IMR-90 (cell line): Measurements from ENCODE around the gene SALL2. TPM values are rescaled to one million over a fixed set of nuclear protein-coding genes. Genes with fewer than 3 reads are reported as not detected.
A peak's percentile ranks its signal among the peaks of the same experiment; 100 is the strongest.

ENCODE experiments used
- ATAC-seq: fragments of 200-7000 bp; cut with Tn5 transposase; 2 replicates; pipeline ENCODE4 v1.9.1; 2020; ENCODE audit warnings: low read depth, mild to moderate bottlenecking, moderate library complexity
- BruUV-seq: library from RNA; stranded (reverse); fragments of 400-500 nt; replicated peaks from 2 replicates; lab custom pipeline; 2021; lab: Mats Ljungman, UMichigan
- CTCF ChIA-PET: fragments of 300-600 bp; formaldehyde crosslinking; extraction: SDS; loops from one replicate; lab custom pipeline; 2021; ENCODE audit warnings: antibody characterized with exemption; lab: Yijun Ruan, JAX
- POLR2A ChIA-PET: fragments of 300-600 bp; sonication (Branson Sonifier 250); formaldehyde crosslinking; loops from one replicate; lab custom pipeline; 2022; ENCODE audit warnings: antibody characterized with exemption; ENCODE audit not compliant: unreplicated experiment; lab: Charles Lee
- DNase-seq: peaks from one replicate; pipeline ENCODE4 v3.0.0; 2013
- H2AFZ ChIP-seq: replicated peaks from 2 replicates; pipeline ENCODE3; 2013; ENCODE audit warnings: low read length, mild to moderate bottlenecking; ENCODE audit not compliant: poor library complexity
- H2AK5ac ChIP-seq: 2 replicates; pipeline ENCODE4 v1.6.1; 2013; ENCODE audit warnings: low read depth, low read length, inconsistent platforms
- H2AK9ac ChIP-seq: replicated peaks from 2 replicates; pipeline ENCODE3; 2013; ENCODE audit warnings: mild to moderate bottlenecking, low read depth, low read length, moderate library complexity; ENCODE audit not compliant: poor library complexity
- H2BK120ac ChIP-seq: 2 replicates; pipeline ENCODE4 v1.6.1; 2013; ENCODE audit warnings: low read depth, low read length, inconsistent platforms
- H2BK15ac ChIP-seq: 3 replicates; pipeline ENCODE4 v1.6.1; 2013; ENCODE audit warnings: low read depth, low read length, inconsistent platforms
- H2BK20ac ChIP-seq: 2 replicates; pipeline ENCODE4 v1.6.1; 2013; ENCODE audit warnings: low read depth, mild to moderate bottlenecking, inconsistent platforms, low read length, moderate library complexity
- H2BK5ac ChIP-seq: 2 replicates; pipeline ENCODE4 v1.6.1; 2013; ENCODE audit warnings: mild to moderate bottlenecking, low read depth, low read length, inconsistent platforms; ENCODE audit not compliant: poor library complexity, severe bottlenecking
- H3K14ac ChIP-seq: replicated peaks from 2 replicates; pipeline ENCODE4 v1.6.1; 2013; ENCODE audit warnings: low read depth, low read length, inconsistent platforms
- H3K18ac ChIP-seq: 2 replicates; pipeline ENCODE4 v1.6.1; 2013; ENCODE audit warnings: low read depth, low read length, control low read depth
- H3K23ac ChIP-seq: 2 replicates; pipeline ENCODE4 v1.6.1; 2013; ENCODE audit warnings: low read depth, low read length, inconsistent platforms
- H3K27ac ChIP-seq: 2 replicates; pipeline ENCODE4 v1.5.1; 2013; ENCODE audit warnings: mild to moderate bottlenecking, control low read depth, low read length; ENCODE audit not compliant: insufficient read depth
- H3K27me3 ChIP-seq: 2 replicates; pipeline ENCODE4 v1.6.1; 2013; ENCODE audit warnings: low read length; ENCODE audit not compliant: control insufficient read depth, insufficient read depth
- H3K36me3 ChIP-seq: 2 replicates; pipeline ENCODE4 v1.6.1; 2013; ENCODE audit warnings: low read length, mixed read lengths; ENCODE audit not compliant: control insufficient read depth, insufficient read depth
- H3K4ac ChIP-seq: 2 replicates; pipeline ENCODE4 v1.6.1; 2013; ENCODE audit warnings: low read depth, low read length, inconsistent platforms
- H3K4me1 ChIP-seq: 2 replicates; pipeline ENCODE4 v1.6.1; 2013; ENCODE audit warnings: low read length, mixed read lengths; ENCODE audit not compliant: control insufficient read depth, insufficient read depth
- H3K4me2 ChIP-seq: 2 replicates; pipeline ENCODE4 v1.6.1; 2013; ENCODE audit warnings: low read depth, mild to moderate bottlenecking, control low read depth, low read length, moderate library complexity
- H3K4me3 ChIP-seq: 2 replicates; pipeline ENCODE4 v1.5.1; 2013; ENCODE audit warnings: low read depth, mild to moderate bottlenecking, control low read depth, low read length, moderate library complexity; ENCODE audit not compliant: insufficient read depth
- H3K56ac ChIP-seq: 2 replicates; pipeline ENCODE4 v1.6.1; 2013; ENCODE audit warnings: low read length, inconsistent platforms; ENCODE audit not compliant: insufficient read depth; ENCODE audit errors: extremely low read depth
- H3K79me1 ChIP-seq, 2 experiments: 2 replicates each; pipeline ENCODE4 v1.6.1; 2013; ENCODE audit warnings: low read length in 2 of 2, inconsistent platforms in 1 of 2, low read depth in 1 of 2
- H3K9ac ChIP-seq: 2 replicates; pipeline ENCODE4 v1.6.1; 2013; ENCODE audit warnings: low read depth, low read length, control low read depth
- H3K9me1 ChIP-seq: 2 replicates; pipeline ENCODE4 v1.6.1; 2013; ENCODE audit warnings: low read length, inconsistent platforms; ENCODE audit not compliant: insufficient read depth
- H3K9me3 ChIP-seq: 2 replicates; pipeline ENCODE4 v1.6.1; 2013; ENCODE audit warnings: low read length; ENCODE audit not compliant: control insufficient read depth, insufficient read depth
- H4K20me1 ChIP-seq: 2 replicates; pipeline ENCODE4 v1.6.1; 2013; ENCODE audit warnings: low read length, inconsistent platforms; ENCODE audit not compliant: insufficient read depth
- H4K5ac ChIP-seq: 2 replicates; pipeline ENCODE4 v1.6.1; 2013; ENCODE audit warnings: mild to moderate bottlenecking, low read depth, low read length, control low read depth
- H4K8ac ChIP-seq, 2 experiments: 2 replicates each; pipeline ENCODE4 v1.6.1; 2013; ENCODE audit warnings: low read depth in 2 of 2, low read length in 2 of 2, control low read depth in 1 of 2, inconsistent platforms in 1 of 2
- H4K91ac ChIP-seq: 2 replicates; pipeline ENCODE4 v1.6.1; 2013; ENCODE audit warnings: low read depth, low read length, inconsistent platforms; ENCODE audit not compliant: insufficient read depth
- BHLHE40 ChIP-seq: fragments of 150-350 bp; IDR thresholded peaks from 2 replicates; pipeline ENCODE4 v1.6.1; 2016; ENCODE audit warnings: mild to moderate bottlenecking, low read depth, low read length
- CTCF ChIP-seq: conservative IDR thresholded peaks from 2 replicates; pipeline ENCODE4 v1.5.1; 2012; ENCODE audit warnings: mild to moderate bottlenecking, low read depth, low read length, improper control_type of control experiment
- ELK1 ChIP-seq: fragments of 150-350 bp; IDR thresholded peaks from 2 replicates; pipeline ENCODE4 v1.6.1; 2016; ENCODE audit warnings: low read depth, mild to moderate bottlenecking, low read length, moderate library complexity, borderline replicate concordance
- MAFK ChIP-seq: IDR thresholded peaks from 2 replicates; pipeline ENCODE4 v1.6.1; 2012; ENCODE audit warnings: low read depth, low read length, improper control_type of control experiment
- MAZ ChIP-seq: IDR thresholded peaks from 2 replicates; pipeline ENCODE4 v1.6.1; 2012; ENCODE audit warnings: low read depth, mild to moderate bottlenecking, low read length, improper control_type of control experiment, moderate library complexity, borderline replicate concordance
- MXI1 ChIP-seq: IDR thresholded peaks from 2 replicates; pipeline ENCODE4 v1.6.1; 2012; ENCODE audit warnings: low read depth, mild to moderate bottlenecking, low read length, moderate library complexity, borderline replicate concordance
- POLR2A ChIP-seq: IDR thresholded peaks from 2 replicates; pipeline ENCODE4 v1.6.1; 2012; ENCODE audit warnings: mild to moderate bottlenecking, low read depth, low read length
- RAD21 ChIP-seq: IDR thresholded peaks from 2 replicates; pipeline ENCODE4 v1.6.1; 2012; ENCODE audit warnings: low read length, improper control_type of control experiment
- RCOR1 ChIP-seq: IDR thresholded peaks from 2 replicates; pipeline ENCODE4 v1.6.1; 2012; ENCODE audit warnings: mild to moderate bottlenecking, low read length, improper control_type of control experiment; ENCODE audit not compliant: insufficient replicate concordance
- RFX5 ChIP-seq: IDR thresholded peaks from 2 replicates; pipeline ENCODE4 v1.8.0; 2012; ENCODE audit warnings: low read depth, mild to moderate bottlenecking, low read length, moderate library complexity
- SMC3 ChIP-seq: fragments of 150-350 bp; IDR thresholded peaks from 2 replicates; pipeline ENCODE4 v1.6.1; 2016; ENCODE audit warnings: low read depth, mild to moderate bottlenecking, antibody characterized with exemption, low read length, moderate library complexity
- USF2 ChIP-seq: fragments of 150-350 bp; IDR thresholded peaks from 2 replicates; pipeline ENCODE4 v1.6.1; 2017; ENCODE audit warnings: mild to moderate bottlenecking, antibody characterized with exemption, low read length, low read depth
- WGBS, 2 experiments: methylation state at CpG; one replicate each; pipeline versions ENCODE4 v1.1.5 to v1.1.7; 2013; ENCODE audit warnings: missing lambda C conversion rate in 2 of 2; ENCODE audit not compliant: insufficient read length in 1 of 2; ENCODE audit errors: extremely low coverage in 2 of 2; 5-methylcytosine and 5-hydroxymethylcytosine counted together
- dilution Hi-C: fragments of 300-500 bp; cut with HindIII; formaldehyde crosslinking; loops from one replicate; pipeline ENCODE4 v1.14.3; 2018; ENCODE audit warnings: low sequenced_read_pairs; ENCODE audit not compliant: unreplicated experiment
- in situ Hi-C: fragments of 300-500 bp; cut with MboI; formaldehyde crosslinking; loops from 3 replicates; pipeline ENCODE4 v1.14.3; 2019; ENCODE audit warnings: low sequenced_read_pairs, inconsistent platforms, mixed read lengths
- intact Hi-C: fragments of 100-400 bp; cut with micrococcal nuclease; formaldehyde crosslinking; loops from 2 replicates; pipeline ENCODE4 v1.10.0; 2022
- polyA plus RNA-seq, 3 experiments: library from polyadenylated mRNA; depleted of rRNA; stranded (reverse); fragments of >200 nt; gene quantifications; 2 replicates each; pipeline ENCODE4 v1.2.3, GENCODE V29; 2012; ENCODE audit warnings: low replicate concordance in 1 of 3
- total RNA-seq: library from RNA; depleted of rRNA; stranded (reverse); fragments of >200 nt; gene quantifications from 2 replicates; pipeline ENCODE4 v1.2.3, GENCODE V29; 2012

SALL2 gene
- total and polyA plus RNA-seq, 2 of the 4 experiments (the other 2 are of a cell fraction), result 2.9 to 10.1 TPM

GRCh38 chr14:21476925-21477681, 49.0 kb downstream of the SALL2 start, which contains the start of the genes RAB2B and TOX4:
Gene RAB2B (minus strand): TSS chr14:21476959. CDS start chr14:21476872, 87 bp downstream.
Gene TOX4 (plus strand): TSS chr14:21477195. CDS start chr14:21477279, 84 bp downstream.
- peaks cover 5% of the 10 kb centered on the region for H3K36me3 ChIP-seq
- peak within 1 kb of the TSS; percentile 90 for H3K27ac ChIP-seq
- ATAC-seq, result peak; percentile 100
- H2BK5ac ChIP-seq, result peak within 1 kb of the TSS; percentile 82
- no peaks in the 10 kb centered on the region for H3K9me1 ChIP-seq
- peak within 1 kb of the TSS; percentile 90 for H2AK9ac ChIP-seq
- H4K91ac ChIP-seq, result peak within 1 kb of the TSS; percentile 89
- 0% methylated on average over 5 of the region's 49 CpGs; no CpG with 5 or more reads in 1 of the 2 experiments for WGBS, 2 experiments
- ChIA-PET POLR2A (interaction anchor here (0.6 kb wide), 1 partner anchor 24 kb away, joined by 3 read pairs; no protein-coding TSS in a partner anchor), CTCF (interaction anchor here (1.5 to 2.7 kb wide), 2 partner anchors 21 to 40 kb away, joined by 3 to 10 read pairs; no protein-coding TSS in a partner anchor)
- peak within 1 kb of the TSS; percentile 90 for H3K9ac ChIP-seq
- dilution Hi-C loops (no loop called here), intact Hi-C loops (loop anchor here (1.0 to 2.0 kb wide), 3 partner anchors 21 to 80 kb away; partner anchors contain the start of gene CHD8), in situ Hi-C loops (no loop called here)
- peaks cover 8 to 34% of the 10 kb centered on the region in 2 experiments for H3K79me1 ChIP-seq
- H4K8ac ChIP-seq, result peak within 1 kb of the TSS; percentile 87 to 98; a peak in 3 of 4 replicates
- H3K9me3 ChIP-seq, result no peaks in the 10 kb centered on the region
- H2BK120ac ChIP-seq, result peak within 1 kb of the TSS; percentile 79
- 0 out of 2 replicates have a peak within 1 kb of the TSS, but pooled peaks have one; percentile 40 for H2AK5ac ChIP-seq
- H3K4me3 ChIP-seq, result peak within 1 kb of the TSS; percentile 90
- H2BK20ac ChIP-seq, result no peak within 1 kb of the TSS; the same call in 1 of the 2 replicates
- BruUV-seq, result no TSS peak
- no peaks in the 10 kb centered on the region for H3K27me3 ChIP-seq
- H3K4ac ChIP-seq, result peak within 1 kb of the TSS; percentile 93
- H3K56ac ChIP-seq, result peak within 1 kb of the TSS; percentile 80
- H3K4me2 ChIP-seq, result peak within 1 kb of the TSS; percentile 96
- peak within 1 kb of the TSS; percentile 73 for H3K23ac ChIP-seq
- peak within 1 kb of the TSS; percentile 53; the same call in 1 of the 3 replicates for H2BK15ac ChIP-seq
- H3K4me1 ChIP-seq, result no peaks in the 10 kb centered on the region; the same call in 1 of the 2 replicates
- no peaks in the 10 kb centered on the region for H4K20me1 ChIP-seq
- H3K14ac ChIP-seq, result peak within 1 kb of the TSS; percentile 84
- peak within 1 kb of the TSS; percentile 82 for H3K18ac ChIP-seq
- peak within 1 kb of the TSS; percentile 95 for H2AFZ ChIP-seq
- H4K5ac ChIP-seq, result peak within 1 kb of the TSS; percentile 93
- DNase-seq, result peak; percentile 99
- TF ChIP-seq RAD21, result peak; percentile 53; the same call in 1 of the 2 replicates
- TF ChIP-seq ELK1, result no peak
- TF ChIP-seq MAFK, result no peak
- peak; percentile 100; the same call in 1 of the 2 replicates for TF ChIP-seq CTCF
- TF ChIP-seq RCOR1, result peak; percentile 64
- peak; percentile 58 for TF ChIP-seq SMC3
- no peak; the same call in none of the 2 replicates for TF ChIP-seq USF2
- TF ChIP-seq POLR2A, result peak; percentile 95
- TF ChIP-seq BHLHE40, result no peak
- TF ChIP-seq MXI1, result 0 out of 2 replicates have a peak, but pooled peaks have one; percentile 21
- no peak for TF ChIP-seq RFX5
- peak; percentile 91; the same call in 1 of the 2 replicates for TF ChIP-seq MAZ
